Measurements from ENCODE around the gene MMP25. TPM values are rescaled to one million over a fixed set of nuclear protein-coding genes. Genes with fewer than 3 reads are reported as not detected.

The MMP25 gene
- total and polyA plus RNA-seq, 9 of the 15 experiments (the other 6 are each of a cell fraction or from before 2014, with no cell fraction given): 0.03 to 0.04 TPM; not detected in 7

DNA sequence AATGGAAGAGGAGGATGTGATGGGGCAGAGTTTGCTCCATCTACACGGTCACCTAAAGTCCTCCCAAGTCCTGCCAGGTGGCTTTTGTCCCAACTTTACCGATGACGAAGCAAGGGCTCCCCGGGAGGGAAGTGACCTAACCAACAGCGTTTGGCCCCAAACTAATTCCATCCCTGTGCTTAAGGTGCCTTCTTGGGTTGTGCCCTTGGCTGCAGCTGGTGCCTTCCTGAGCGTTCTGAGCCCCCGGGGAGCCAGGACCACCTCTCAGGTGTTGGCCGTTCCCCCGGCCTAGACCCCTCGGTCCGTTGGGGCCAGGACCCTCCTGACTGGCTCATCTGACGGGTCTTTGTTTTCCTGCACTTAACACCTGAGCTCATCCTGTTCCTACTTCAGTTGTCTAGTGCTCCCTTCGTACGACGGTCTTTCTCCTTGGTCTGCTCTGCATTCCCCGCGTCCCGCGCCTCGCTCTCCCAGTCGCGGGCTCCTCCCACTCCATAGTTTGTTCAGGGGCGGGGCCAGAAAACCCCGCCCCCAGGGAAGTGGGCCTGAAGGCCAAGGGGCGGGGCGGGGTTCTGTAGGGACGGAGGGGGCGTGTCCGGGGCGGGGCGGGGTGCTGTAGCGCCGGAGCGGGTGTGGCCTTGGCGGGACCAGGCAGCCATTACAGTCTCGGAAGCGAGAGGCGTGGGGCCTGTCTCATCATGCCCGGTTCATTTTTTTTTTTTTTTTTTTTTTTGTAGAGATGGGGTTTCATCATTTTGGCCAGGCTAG is 53.6 kb downstream of the MMP25 start (continued):
- TF ChIP-seq, protein P1, sequence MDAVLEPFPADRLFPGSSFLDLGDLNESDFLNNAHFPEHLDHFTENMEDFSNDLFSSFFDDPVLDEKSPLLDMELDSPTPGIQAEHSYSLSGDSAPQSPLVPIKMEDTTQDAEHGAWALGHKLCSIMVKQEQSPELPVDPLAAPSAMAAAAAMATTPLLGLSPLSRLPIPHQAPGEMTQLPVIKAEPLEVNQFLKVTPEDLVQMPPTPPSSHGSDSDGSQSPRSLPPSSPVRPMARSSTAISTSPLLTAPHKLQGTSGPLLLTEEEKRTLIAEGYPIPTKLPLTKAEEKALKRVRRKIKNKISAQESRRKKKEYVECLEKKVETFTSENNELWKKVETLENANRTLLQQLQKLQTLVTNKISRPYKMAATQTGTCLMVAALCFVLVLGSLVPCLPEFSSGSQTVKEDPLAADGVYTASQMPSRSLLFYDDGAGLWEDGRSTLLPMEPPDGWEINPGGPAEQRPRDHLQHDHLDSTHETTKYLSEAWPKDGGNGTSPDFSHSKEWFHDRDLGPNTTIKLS (IDR thresholded peaks at IDR 0.05; ENCODE audit: borderline replicate concordance, low read depth): no peak
- TF ChIP-seq KAT7 (CRISPR knock-in tag; IDR thresholded peaks at IDR 0.05; ENCODE audit: borderline replicate concordance) (no peak), ZNF253 (CRISPR knock-in tag; conservative IDR thresholded peaks at IDR 0.05) (no peak), SP1 (CRISPR knock-in tag; IDR thresholded peaks at IDR 0.05) (no peak; the same call in 1 of the 2 replicates), CAMTA2 (CRISPR knock-in tag; conservative IDR thresholded peaks at IDR 0.05) (0 out of 2 replicates have a peak, but pooled peaks have one; percentile 20), POLR2A (conservative IDR thresholded peaks at IDR 0.05) (peak; percentile 64), NR4A1 (CRISPR knock-in tag; IDR thresholded peaks at IDR 0.05) (no peak), NR4A1 (tag; IDR thresholded peaks at IDR 0.05) (no peak), ZNF232 (CRISPR knock-in tag; IDR thresholded peaks at IDR 0.05) (no peak), ZNF23 (CRISPR knock-in tag; IDR thresholded peaks at IDR 0.05) (no peak), TFAM (CRISPR knock-in tag; conservative IDR thresholded peaks at IDR 0.05) (no peak), MAFK (IDR thresholded peaks at IDR 0.05; ENCODE audit: low read length) (no peak), NELFE (IDR thresholded peaks at IDR 0.05; ENCODE audit: insufficient read depth, insufficient read length) (no peak), ETV5 (CRISPR knock-in tag; IDR thresholded peaks at IDR 0.05; ENCODE audit: low read depth) (no peak), YBX1 (IDR thresholded peaks at IDR 0.05) (no peak), ETV6 (IDR thresholded peaks at IDR 0.05; ENCODE audit: borderline replicate concordance in 1 of 2, low read depth in 2 of 2, low read length in 1 of 2) (no peak), ETV6 (CRISPR knock-in tag; IDR thresholded peaks at IDR 0.05; ENCODE audit: borderline replicate concordance) (0 out of 2 replicates have a peak, but pooled peaks have one; percentile 17), L3MBTL2 (IDR thresholded peaks at IDR 0.05) (peak; percentile 78), KAT2B (IDR thresholded peaks at IDR 0.05; ENCODE audit: low read depth, low read length) (no peak)
- TF ChIP-seq, protein P2, sequence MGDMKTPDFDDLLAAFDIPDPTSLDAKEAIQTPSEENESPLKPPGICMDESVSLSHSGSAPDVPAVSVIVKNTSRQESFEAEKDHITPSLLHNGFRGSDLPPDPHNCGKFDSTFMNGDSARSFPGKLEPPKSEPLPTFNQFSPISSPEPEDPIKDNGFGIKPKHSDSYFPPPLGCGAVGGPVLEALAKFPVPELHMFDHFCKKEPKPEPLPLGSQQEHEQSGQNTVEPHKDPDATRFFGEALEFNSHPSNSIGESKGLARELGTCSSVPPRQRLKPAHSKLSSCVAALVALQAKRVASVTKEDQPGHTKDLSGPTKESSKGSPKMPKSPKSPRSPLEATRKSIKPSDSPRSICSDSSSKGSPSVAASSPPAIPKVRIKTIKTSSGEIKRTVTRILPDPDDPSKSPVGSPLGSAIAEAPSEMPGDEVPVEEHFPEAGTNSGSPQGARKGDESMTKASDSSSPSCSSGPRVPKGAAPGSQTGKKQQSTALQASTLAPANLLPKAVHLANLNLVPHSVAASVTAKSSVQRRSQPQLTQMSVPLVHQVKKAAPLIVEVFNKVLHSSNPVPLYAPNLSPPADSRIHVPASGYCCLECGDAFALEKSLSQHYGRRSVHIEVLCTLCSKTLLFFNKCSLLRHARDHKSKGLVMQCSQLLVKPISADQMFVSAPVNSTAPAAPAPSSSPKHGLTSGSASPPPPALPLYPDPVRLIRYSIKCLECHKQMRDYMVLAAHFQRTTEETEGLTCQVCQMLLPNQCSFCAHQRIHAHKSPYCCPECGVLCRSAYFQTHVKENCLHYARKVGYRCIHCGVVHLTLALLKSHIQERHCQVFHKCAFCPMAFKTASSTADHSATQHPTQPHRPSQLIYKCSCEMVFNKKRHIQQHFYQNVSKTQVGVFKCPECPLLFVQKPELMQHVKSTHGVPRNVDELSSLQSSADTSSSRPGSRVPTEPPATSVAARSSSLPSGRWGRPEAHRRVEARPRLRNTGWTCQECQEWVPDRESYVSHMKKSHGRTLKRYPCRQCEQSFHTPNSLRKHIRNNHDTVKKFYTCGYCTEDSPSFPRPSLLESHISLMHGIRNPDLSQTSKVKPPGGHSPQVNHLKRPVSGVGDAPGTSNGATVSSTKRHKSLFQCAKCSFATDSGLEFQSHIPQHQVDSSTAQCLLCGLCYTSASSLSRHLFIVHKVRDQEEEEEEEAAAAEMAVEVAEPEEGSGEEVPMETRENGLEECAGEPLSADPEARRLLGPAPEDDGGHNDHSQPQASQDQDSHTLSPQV (IDR thresholded peaks at IDR 0.05): no peak
- TF ChIP-seq, protein P3, sequence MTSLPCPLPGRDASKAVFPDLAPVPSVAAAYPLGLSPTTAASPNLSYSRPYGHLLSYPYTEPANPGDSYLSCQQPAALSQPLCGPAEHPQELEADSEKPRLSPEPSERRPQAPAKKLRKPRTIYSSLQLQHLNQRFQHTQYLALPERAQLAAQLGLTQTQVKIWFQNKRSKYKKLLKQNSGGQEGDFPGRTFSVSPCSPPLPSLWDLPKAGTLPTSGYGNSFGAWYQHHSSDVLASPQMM (CRISPR knock-in tag; IDR thresholded peaks at IDR 0.05): no peak
- TF ChIP-seq, protein P4, sequence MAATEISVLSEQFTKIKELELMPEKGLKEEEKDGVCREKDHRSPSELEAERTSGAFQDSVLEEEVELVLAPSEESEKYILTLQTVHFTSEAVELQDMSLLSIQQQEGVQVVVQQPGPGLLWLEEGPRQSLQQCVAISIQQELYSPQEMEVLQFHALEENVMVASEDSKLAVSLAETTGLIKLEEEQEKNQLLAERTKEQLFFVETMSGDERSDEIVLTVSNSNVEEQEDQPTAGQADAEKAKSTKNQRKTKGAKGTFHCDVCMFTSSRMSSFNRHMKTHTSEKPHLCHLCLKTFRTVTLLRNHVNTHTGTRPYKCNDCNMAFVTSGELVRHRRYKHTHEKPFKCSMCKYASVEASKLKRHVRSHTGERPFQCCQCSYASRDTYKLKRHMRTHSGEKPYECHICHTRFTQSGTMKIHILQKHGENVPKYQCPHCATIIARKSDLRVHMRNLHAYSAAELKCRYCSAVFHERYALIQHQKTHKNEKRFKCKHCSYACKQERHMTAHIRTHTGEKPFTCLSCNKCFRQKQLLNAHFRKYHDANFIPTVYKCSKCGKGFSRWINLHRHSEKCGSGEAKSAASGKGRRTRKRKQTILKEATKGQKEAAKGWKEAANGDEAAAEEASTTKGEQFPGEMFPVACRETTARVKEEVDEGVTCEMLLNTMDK (IDR thresholded peaks at IDR 0.05; ENCODE audit: borderline replicate concordance, insufficient read depth, low read depth, low read length, poor library complexity, severe bottlenecking): no peak

All from K562 (cell line).